HG02870 (cell line): ENCODE measurements around the gene ARRDC3.
"Not testable (repeated sequence)": the region's sequence is repeated elsewhere in the genome, so short reads cannot be mapped to it uniquely, and the experiment has no call there.

Source experiments
- ATAC-seq: cut with Tn5 transposase; IDR thresholded peaks from one replicate; pipeline ENCODE4 v1.9.1; 2021; ENCODE audit warnings: mild to moderate bottlenecking, moderate library complexity; ENCODE audit not compliant: unreplicated experiment

ARRDC3 gene

GRCh38 chr5:91383027-91383955 is at the start of gene ARRDC3:
Gene ARRDC3 (minus strand): TSS chr5:91383317. CDS start chr5:91383092, 225 bp downstream.
- peak; percentile 44 for ATAC-seq

DNA sequence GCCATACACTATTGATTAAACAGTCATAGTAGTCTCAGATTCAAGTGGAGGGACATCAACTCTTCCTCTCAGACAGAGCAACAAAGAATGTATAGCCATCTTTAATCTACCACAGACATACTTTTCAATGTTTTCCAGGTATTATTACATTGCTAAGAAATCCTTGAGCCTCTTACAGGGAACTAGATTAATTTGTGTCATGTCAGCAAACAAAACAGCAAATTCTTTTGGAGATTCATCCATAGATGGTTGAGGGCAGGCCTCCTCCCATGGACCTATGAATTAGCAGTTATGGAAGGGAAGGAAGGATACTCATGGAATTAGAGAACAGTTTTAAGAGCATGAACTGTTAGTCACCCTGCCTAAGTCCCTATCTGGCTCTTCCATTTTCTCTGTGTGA is 47.8 kb upstream of the ARRDC3 start:
- no peak for ATAC-seq

- no peak for ATAC-seq
Measured at GRCh38 chr5:91424638-91425436, 41.7 kb upstream of the ARRDC3 start.

- ATAC-seq, result no peak
Measured at GRCh38 chr5:91423871-91424270, 40.8 kb upstream of the ARRDC3 start.

GRCh38 chr5:91420879-91421278 is 37.8 kb upstream of the ARRDC3 start:
- ATAC-seq, result no peak

DNA sequence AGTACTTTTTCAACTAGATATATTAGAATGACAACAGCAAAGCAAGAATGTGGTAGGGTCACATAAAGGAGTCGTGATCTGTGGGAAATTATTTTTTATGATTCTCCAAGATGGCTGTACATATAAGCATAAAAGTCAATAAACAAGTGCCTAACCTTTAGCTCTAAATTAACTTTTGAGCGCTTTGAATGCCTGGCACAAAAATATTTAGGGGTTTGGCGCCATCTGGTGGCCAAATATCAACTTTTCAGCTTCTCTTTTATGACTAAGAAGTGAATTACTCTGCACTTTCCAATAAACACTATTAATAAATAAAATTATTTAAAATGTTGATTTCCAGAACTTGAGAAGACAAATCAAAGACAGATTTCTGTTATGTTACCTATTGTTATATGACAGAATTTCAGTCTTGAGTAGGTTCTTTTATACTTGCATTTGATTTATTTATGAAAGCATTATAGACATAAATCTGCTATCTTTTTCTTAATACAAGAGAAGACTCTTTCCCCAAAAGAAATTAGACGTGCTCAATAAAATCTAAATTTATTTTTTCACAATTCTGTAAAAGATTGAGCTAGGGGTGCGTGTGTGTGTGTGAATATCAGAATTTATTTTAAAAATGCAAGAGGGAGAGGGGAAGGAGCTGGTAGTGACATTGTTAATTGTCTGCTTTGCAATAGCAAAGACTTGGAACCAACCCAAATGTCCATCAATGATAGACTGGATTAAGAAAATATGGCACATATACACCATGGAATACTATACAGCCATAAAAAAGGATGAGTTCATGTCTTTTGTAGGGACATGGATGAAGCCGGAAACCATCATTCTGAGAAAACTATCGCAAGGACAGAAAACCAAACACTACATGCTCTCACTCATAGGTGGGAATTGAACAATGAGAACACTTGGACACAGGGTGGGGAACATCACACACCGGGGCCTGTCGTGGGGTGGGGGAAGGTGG is 36.7 kb upstream of the ARRDC3 start:
- peak; percentile 51 for ATAC-seq

DNA sequence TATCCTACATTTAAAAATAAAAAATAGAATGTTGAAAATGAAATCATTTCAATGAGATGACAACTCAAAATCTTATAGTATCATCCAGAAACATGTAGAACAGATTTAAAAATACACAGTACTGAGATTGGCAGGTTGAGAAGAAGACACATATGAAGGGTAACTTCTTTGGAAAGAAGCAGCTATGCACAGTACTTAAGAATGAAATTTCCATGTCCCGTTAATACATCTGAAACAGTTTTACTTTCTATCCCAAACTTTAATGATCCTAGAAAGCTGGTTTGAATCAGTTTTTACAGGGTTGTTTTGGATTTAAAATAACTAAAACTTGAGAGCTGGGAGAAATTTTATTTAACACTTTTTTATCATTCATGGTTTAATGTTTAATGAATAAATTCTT is 36.0 kb upstream of the ARRDC3 start:
- no peak for ATAC-seq

DNA sequence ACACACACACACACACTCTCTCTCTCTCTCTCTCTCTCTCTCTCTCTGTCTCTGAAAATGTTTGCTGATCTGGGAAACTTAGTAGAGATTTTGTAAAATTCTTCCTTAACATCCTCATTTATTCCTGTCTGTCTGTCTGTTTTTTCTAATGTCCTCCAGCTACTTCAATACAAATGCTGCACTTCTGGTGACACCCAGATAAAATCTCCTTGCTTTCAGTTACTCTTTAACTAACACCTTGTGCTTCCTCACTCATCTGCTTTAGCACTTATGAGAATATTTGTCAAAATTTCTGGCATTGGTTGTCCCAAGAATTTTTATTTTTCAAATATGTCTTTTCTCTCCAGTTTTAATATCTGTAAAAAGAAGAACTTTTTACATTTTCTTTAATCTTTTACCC is 35.0 kb upstream of the ARRDC3 start:
- no peak for ATAC-seq

DNA sequence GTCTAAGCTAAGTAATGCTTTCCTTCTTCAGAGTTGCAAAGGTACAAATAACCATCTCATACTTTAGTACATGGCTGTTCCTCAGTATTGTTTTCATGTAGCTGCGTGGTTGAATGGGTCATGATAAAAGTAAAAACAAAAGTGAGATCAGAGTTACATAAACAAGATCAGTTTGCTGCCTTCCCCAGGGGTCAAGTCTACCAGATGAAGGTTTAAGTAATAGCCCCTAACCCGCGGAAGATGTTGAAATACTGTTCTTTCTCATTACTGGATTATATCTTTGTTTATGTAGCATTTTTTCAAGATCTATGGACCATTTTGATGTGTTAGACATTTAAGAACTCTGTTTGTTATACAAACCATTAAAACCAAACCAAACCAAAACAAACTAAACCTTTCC is 34.1 kb upstream of the ARRDC3 start:
- ATAC-seq, result peak; percentile 53

- ATAC-seq, result no peak
Measured at GRCh38 chr5:91416491-91416890, 33.4 kb upstream of the ARRDC3 start.

DNA sequence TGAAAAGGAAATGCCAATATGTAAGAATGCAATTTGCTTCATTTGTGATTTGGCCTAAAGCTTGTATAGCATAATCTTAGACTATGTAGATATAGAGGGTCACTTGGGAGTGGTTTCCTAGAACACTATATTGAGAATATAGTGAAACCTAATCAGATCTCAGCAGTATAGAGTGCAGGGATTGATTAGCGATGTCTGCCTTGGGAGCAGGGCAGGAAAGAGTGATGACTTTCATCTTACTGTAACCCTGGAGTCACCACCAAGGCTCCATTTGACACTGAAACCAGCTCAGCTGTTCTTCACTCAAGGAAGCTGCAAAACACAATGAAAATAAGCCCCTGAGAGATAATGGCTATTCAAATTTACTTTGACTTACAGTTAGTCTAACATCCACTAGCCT is 26.2 kb upstream of the ARRDC3 start:
- ATAC-seq, result no peak

DNA sequence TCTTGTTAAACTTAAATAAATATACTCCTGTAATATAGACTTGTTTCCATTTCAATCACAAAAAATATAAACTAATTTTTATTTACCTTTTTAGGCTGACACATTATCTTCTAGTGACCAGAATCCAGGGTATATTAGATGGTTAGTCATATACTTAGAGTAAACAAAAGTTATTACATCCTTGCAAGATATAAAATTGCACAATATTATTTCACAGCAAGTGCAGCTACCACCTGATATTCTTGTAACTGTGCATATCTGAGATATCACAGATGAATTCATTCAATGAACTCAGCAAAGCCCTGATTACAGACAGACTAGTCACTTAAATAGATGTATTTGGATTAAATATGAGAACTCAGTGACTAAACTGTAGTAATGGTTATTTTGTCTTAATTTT is 25.6 kb upstream of the ARRDC3 start:
- ATAC-seq, result no peak

DNA sequence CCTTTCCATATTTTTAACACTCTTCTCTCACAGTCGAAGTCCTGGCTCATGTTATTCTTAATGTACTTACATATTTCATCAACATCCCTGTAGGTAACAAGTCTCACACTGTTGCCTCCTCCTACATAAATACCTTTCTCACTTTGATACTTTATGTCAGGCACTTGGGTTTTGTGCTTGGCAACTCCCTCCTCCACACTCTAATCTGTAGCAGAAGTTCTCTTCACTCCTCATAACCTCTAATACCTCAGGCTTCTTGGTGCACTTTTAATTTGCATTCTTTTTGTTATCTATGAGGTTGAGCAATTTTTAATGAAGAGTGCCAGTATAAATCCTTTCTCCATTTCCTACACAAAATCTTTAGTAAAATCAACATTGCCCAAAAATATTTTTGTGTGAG is 24.1 kb upstream of the ARRDC3 start:
- ATAC-seq, result no peak

GRCh38 chr5:91403438-91403837 is 20.3 kb upstream of the ARRDC3 start:
- ATAC-seq, result no peak

DNA sequence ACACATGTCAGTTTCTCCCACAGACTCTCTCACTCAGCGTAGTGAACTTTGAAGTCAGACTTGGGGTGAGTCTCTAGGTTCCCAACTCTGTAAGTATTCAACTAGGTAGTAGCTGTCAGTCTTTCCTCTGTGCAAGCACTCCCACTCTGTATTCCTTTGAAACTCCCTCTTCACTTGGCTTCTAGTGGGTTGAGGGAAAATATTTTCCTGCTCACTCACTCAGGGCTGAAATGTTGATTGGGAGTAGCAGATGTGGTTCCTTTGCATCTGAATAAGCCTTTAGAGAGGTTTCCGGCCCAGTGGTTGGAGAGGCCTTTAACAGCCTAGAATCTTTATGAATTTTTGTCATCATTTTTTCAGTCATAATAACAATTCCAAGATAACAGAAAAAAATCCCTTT is 18.1 kb upstream of the ARRDC3 start:
- no peak for ATAC-seq

- ATAC-seq, result no peak
Measured at GRCh38 chr5:91397791-91398190, 14.7 kb upstream of the ARRDC3 start.

DNA sequence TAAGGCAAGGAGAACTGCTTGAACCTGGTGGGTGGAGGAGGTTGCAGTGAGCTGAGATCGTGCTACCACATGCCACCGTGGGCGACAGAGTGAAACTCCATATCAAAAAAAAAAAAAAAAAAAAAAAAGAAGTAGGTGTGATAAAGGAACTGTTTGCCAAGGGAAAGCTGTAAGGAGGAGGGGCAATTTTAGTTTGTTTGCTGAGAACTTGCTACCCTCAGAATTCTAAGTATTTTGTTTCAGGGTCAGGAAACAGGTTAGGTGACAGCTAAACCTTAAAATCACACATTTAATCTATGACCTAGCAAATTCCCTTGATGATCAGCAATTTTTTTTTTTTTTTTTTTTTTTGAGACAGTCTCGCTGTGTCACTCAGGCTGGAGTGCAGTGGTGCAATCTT is 7.2 kb upstream of the ARRDC3 start:
- no peak for ATAC-seq

DNA sequence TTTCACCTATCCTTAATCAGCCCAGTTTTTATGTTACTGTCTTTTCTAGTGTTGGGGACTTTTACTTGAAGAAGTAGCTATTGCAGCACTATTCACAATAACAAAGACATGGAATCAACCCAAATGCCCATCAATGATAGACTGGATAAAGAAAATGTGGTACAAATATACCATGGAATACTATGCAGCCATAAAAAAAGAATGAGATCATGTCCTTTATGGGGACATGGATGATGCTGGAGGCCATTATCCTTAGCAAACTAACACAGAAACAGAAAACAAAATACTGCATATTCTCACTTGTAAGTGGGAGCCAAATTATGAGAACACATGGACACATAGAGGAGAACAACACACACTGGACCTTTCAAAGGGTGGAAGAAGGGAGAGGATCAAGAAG is 6.4 kb upstream of the ARRDC3 start:
- not testable (repeated sequence) for ATAC-seq

GRCh38 chr5:91388362-91388761 is 5.2 kb upstream of the ARRDC3 start:
- no peak for ATAC-seq

DNA sequence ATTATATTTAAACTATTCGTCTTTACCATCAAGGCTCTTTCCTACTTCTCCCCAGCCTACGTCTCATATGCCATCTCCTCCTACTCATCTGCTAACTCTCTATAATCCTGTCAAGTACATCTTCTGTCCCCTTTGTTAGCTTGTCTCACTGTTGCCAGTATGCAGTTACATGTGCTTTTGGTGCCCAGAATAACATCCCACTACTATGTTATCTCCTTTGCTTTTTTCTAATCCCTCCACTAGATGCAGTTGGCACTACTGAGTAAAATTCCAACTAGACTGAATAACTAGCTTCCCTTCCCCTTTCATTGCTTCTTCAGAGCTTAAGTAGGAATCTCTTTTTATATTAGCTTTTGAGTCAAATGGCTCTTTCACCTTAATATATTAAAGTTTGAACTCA is 3.0 kb upstream of the ARRDC3 start:
- ATAC-seq, result no peak

- ATAC-seq, result not testable (repeated sequence)
Measured at GRCh38 chr5:91385596-91385995, 2.5 kb upstream of the ARRDC3 start.
